A549 (cell line): ENCODE results near the gene MERTK. TPM values are rescaled to one million over a fixed set of nuclear protein-coding genes. Genes with fewer than 3 reads are reported as not detected.
A peak's percentile ranks its signal among the peaks of the same experiment; 100 is the strongest.

ENCODE experiments used
- ATAC-seq, 2 experiments: fragments of 200-7000 bp in 1 of 2; fragments of >200 bp in 1 of 2; cut with Nextera tagmentation in 1 of 2; cut with Tn5 transposase in 1 of 2; 3 replicates each; pipeline versions ENCODE4 v1.8.0 to v1.9.1; 2018 to 2020; ENCODE audit warnings: mild to moderate bottlenecking in 1 of 2, moderate library complexity in 1 of 2
- CTCF ChIA-PET: fragments of 300-600 bp; sonication (Branson Sonifier 250); formaldehyde crosslinking; extraction: SDS; loops from one replicate; lab custom pipeline; 2021; ENCODE audit warnings: antibody characterized with exemption, inconsistent platforms; lab: Yijun Ruan, JAX
- POLR2A ChIA-PET: fragments of 350-600 bp; formaldehyde crosslinking; extraction: SDS; loops from one replicate; lab custom pipeline; 2021; ENCODE audit warnings: antibody characterized with exemption, inconsistent platforms; lab: Yijun Ruan, JAX
- DNase-seq, 2 experiments: peaks; one replicate each; pipeline versions ENCODE4 v3.0.0 to v3.0.0-alpha.2; 2011 to 2016; ENCODE audit warnings: low read depth in 1 of 2, low spot score in 1 of 2
- FAIRE-seq: peaks from 2 replicates; lab custom pipeline; 2011; peaks lifted over from hg19 to GRCh38; lab: Jason Lieb, UNC
- H3K27ac ChIP-seq, 2 experiments: fragments of >200 bp; sonication (Bioruptor Twin); formaldehyde crosslinking; 3 replicates each; pipeline ENCODE4 v1.5.1; 2016 to 2017
- H3K4me1 ChIP-seq: fragments of >200 bp; sonication (Bioruptor Twin); formaldehyde crosslinking; 3 replicates; pipeline ENCODE4 v1.6.1; 2016
- H3K4me2 ChIP-seq: fragments of >200 bp; sonication (Bioruptor Twin); formaldehyde crosslinking; 3 replicates; pipeline ENCODE4 v1.6.1; 2016
- H3K4me3 ChIP-seq: fragments of >200 bp; sonication (Bioruptor Twin); formaldehyde crosslinking; 3 replicates; pipeline ENCODE4 v1.5.1; 2016
- H3K9me3 ChIP-seq: fragments of >200 bp; sonication (Bioruptor Twin); formaldehyde crosslinking; 3 replicates; pipeline ENCODE4 v1.6.1; 2016
- CBX2 ChIP-seq: fragments of 200-600 bp; sonication (generic); IDR thresholded peaks from 2 replicates; pipeline ENCODE4 v1.6.1; 2016; ENCODE audit warnings: low read depth, mild to moderate bottlenecking, borderline replicate concordance
- CHD2 ChIP-seq: fragments of 150-350 bp; IDR thresholded peaks from 2 replicates; pipeline ENCODE4 v1.6.1; 2014; ENCODE audit warnings: low read length; ENCODE audit not compliant: partially characterized antibody
- EHMT2 ChIP-seq: fragments of 200-600 bp; sonication (generic); IDR thresholded peaks from 2 replicates; pipeline ENCODE4 v1.6.1; 2016; ENCODE audit warnings: antibody characterized with exemption, low read depth, mild to moderate bottlenecking, moderate library complexity
- ESRRA ChIP-seq: fragments of 150-350 bp; IDR thresholded peaks from 2 replicates; pipeline ENCODE4 v1.6.1; 2014; ENCODE audit warnings: mild to moderate bottlenecking, low read length, borderline replicate concordance
- HOXA7 ChIP-seq: fragments of 250-450 bp; sonication (Bioruptor Pico); IDR thresholded peaks from 2 replicates; pipeline ENCODE4 v1.5.0; 2020; ENCODE audit warnings: mild to moderate bottlenecking, moderate library complexity
- JUNB ChIP-seq: fragments of >200 bp; sonication (Bioruptor Twin); formaldehyde crosslinking; IDR thresholded peaks from 2 replicates; pipeline ENCODE4 v1.6.1; 2016
- KDM1A ChIP-seq: fragments of 200-600 bp; sonication (generic); IDR thresholded peaks from 2 replicates; pipeline ENCODE4 v1.6.1; 2016; ENCODE audit warnings: low read depth, mild to moderate bottlenecking
- MAFK ChIP-seq: fragments of 450-650 bp; IDR thresholded peaks from 2 replicates; pipeline ENCODE4 v1.6.1; 2014; ENCODE audit not compliant: partially characterized antibody
- MAZ ChIP-seq: fragments of 150-350 bp; IDR thresholded peaks from 2 replicates; pipeline ENCODE4 v1.6.1; 2014; ENCODE audit warnings: antibody characterized with exemption, low read depth, low read length, borderline replicate concordance
- MYC ChIP-seq: IDR thresholded peaks from 2 replicates; pipeline ENCODE4 v1.6.1; 2012; ENCODE audit warnings: mild to moderate bottlenecking, inconsistent platforms, low read length, improper control_type of control experiment, borderline replicate concordance
- PHF8 ChIP-seq: fragments of 200-600 bp; sonication (generic); IDR thresholded peaks from 2 replicates; pipeline ENCODE4 v1.6.1; 2016; ENCODE audit warnings: low read depth, mild to moderate bottlenecking, antibody characterized with exemption, moderate library complexity, borderline replicate concordance
- RFX5 ChIP-seq: fragments of 450-650 bp; IDR thresholded peaks from 2 replicates; pipeline ENCODE4 v1.7.1; 2014; ENCODE audit warnings: antibody characterized with exemption, mild to moderate bottlenecking, moderate library complexity
- SREBF2 ChIP-seq: fragments of 450-650 bp; IDR thresholded peaks from 2 replicates; pipeline ENCODE4 v1.6.1; 2014; ENCODE audit warnings: mild to moderate bottlenecking, moderate library complexity
- TP53 ChIP-seq: fragments of 250-450 bp; sonication (Bioruptor Pico); IDR thresholded peaks from 2 replicates; pipeline ENCODE4 v1.5.0; 2021; ENCODE audit warnings: mild to moderate bottlenecking, moderate library complexity
- ZC3H11A ChIP-seq: fragments of 450-650 bp; IDR thresholded peaks from 2 replicates; pipeline ENCODE4 v1.6.1; 2014; ENCODE audit warnings: antibody characterized with exemption, mild to moderate bottlenecking
- ZNF302 ChIP-seq: fragments of 250-450 bp; sonication (Bioruptor Pico); IDR thresholded peaks from 2 replicates; pipeline ENCODE4 v1.9.0; 2021; ENCODE audit warnings: inconsistent platforms, mild to moderate bottlenecking, moderate library complexity
- ZSCAN20 ChIP-seq: fragments of 250-450 bp; sonication (Bioruptor Pico); IDR thresholded peaks from 2 replicates; pipeline ENCODE4 v1.8.0; 2022; ENCODE audit warnings: mild to moderate bottlenecking, moderate library complexity
- WGBS: methylation state at CpG from one replicate; pipeline ENCODE4 v1.1.6; 2017; ENCODE audit errors: missing lambda C conversion rate; 5-methylcytosine and 5-hydroxymethylcytosine counted together
- polyA plus RNA-seq, 4 experiments: library from polyadenylated mRNA; depleted of rRNA in 3 of 4; stranded (reverse); fragments of >200 nt; fragmentation: RNase III in 1 of 4; extraction: RNeasy Plus Mini Kit Qiagen cat#74134 plus additional on column Dnase treatment in 1 of 4; gene quantifications; 2 replicates in 3 of 4; 3 replicates in 1 of 4; pipeline ENCODE4 v1.2.3, GENCODE V29; 2011 to 2017

MERTK gene
- polyA plus RNA-seq, 2 of the 4 experiments (the other 2 are of a cell fraction): 1.4 to 4.0 TPM

GRCh38 chr2:111994042-111994441 is 95.6 kb downstream of the MERTK start:
- ChIA-PET CTCF (interaction anchor here (0.7 to 1.2 kb wide), 2 partner anchors 8 to 96 kb away, joined by 3 read pairs; no protein-coding TSS in a partner anchor), POLR2A (no interaction called here)
- no peaks in the 10 kb centered on the region for H3K9me3 ChIP-seq
- ATAC-seq (no peak), FAIRE-seq (no peak), DNase-seq (no peak)
- H3K4me1 ChIP-seq: no peaks in the 10 kb centered on the region
- no peak overlapping the region for H3K4me3 ChIP-seq
- WGBS: 90% methylated on average over 8 of the region's 8 CpGs
- H3K4me2 ChIP-seq: no peak overlapping the region
- H3K27ac ChIP-seq: no peak overlapping the region
- no peak for TF ChIP-seq PHF8
- TF ChIP-seq CBX2: no peak
- no peak for TF ChIP-seq TP53 (CRISPR knock-in tag)
- no peak for TF ChIP-seq EHMT2
- no peak for TF ChIP-seq HOXA7 (CRISPR knock-in tag)
- no peak for TF ChIP-seq JUNB
- no peak for TF ChIP-seq RFX5
- TF ChIP-seq ZC3H11A: no peak

DNA sequence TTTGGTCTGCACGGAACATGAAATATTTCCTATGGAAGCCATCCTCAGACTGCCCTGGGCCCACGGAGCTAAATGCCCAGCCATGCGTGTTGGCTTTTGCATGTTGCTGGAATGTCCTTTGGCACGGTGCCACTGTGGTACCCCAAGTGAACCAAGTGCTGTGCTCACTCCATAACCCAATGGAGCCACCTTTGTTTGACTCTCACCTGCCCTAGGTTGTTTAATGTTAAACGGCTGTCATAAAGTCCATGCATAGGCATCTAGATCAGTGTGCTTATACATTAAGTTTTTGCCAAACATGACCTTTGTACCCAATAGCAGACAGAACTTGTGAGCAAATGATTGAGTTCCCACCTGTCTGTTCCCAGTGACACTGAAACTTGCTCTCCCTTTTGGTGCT is 96.7 kb downstream of the MERTK start:
- FAIRE-seq (no peak), ATAC-seq (no peak), DNase-seq (no peak)
- no peak overlapping the region for H3K4me2 ChIP-seq
- H3K4me1 ChIP-seq: no peaks in the 10 kb centered on the region
- no peaks in the 10 kb centered on the region for H3K9me3 ChIP-seq
- WGBS: 71% methylated on average over 5 of the region's 5 CpGs
- ChIA-PET CTCF (no interaction called here), POLR2A (no interaction called here)
- H3K27ac ChIP-seq: no peak overlapping the region
- TF ChIP-seq MAFK (no peak), TP53 (CRISPR knock-in tag) (no peak), JUNB (no peak), EHMT2 (no peak)
- TF ChIP-seq, all 56 proteins: peak for 0
- no peak overlapping the region for H3K4me3 ChIP-seq

- POLR2A ChIA-PET: no interaction called here
- CTCF ChIA-PET: no interaction called here
- Histone ChIP-seq H3K4me1 (no peaks in the 10 kb centered on the region), H3K9me3 (no peaks in the 10 kb centered on the region), H3K27ac (no peak overlapping the region), H3K4me2 (no peak overlapping the region)
- whole genome bisulfite sequencing: 80% methylated on average over 4 of the region's 4 CpGs
- ATAC-seq: no peak
- TF ChIP-seq ZC3H11A: no peak
- no peak for TF ChIP-seq KDM1A
- TF ChIP-seq, all 56 proteins: peak for 0
- DNase-seq (no peak), FAIRE-seq (no peak)
- no peak overlapping the region for H3K4me3 ChIP-seq
Observed at GRCh38 chr2:111999809-112000208, 101.4 kb downstream of the MERTK start.

DNA sequence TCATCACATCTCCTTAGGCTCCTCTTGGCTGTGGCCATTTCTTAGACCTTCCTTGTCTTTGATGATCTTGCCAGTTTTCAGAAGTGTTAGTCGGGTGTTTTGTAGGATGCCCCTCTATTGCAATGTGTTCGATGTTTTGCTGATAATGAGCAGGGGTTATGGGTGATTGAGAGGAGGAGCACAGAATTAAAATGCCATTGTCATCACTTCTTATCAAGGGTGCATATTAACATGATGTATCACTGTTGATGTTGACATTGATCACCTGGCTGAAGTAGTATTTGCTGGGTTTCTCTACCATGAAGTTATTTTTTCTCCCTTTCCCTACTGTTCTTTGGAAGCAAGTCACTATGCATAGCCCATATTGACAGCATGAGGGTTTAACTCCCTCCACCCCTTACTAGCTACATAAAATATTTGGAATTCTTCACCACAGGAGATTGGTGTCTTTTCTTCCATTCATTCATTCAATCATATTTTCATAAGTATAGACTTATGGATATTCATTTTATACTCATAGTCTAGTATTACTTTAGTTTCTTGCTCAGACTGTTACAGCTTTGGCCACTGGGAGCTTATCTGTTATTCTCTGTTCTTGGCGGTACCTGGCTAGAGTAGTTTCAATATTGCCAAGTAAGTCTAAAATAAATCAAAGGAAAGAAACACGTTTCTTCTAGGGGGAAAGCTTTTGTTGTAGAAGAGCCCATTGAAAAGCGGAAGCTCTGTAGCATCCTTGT is 102.2 kb downstream of the MERTK start:
- FAIRE-seq: no peak

DNA sequence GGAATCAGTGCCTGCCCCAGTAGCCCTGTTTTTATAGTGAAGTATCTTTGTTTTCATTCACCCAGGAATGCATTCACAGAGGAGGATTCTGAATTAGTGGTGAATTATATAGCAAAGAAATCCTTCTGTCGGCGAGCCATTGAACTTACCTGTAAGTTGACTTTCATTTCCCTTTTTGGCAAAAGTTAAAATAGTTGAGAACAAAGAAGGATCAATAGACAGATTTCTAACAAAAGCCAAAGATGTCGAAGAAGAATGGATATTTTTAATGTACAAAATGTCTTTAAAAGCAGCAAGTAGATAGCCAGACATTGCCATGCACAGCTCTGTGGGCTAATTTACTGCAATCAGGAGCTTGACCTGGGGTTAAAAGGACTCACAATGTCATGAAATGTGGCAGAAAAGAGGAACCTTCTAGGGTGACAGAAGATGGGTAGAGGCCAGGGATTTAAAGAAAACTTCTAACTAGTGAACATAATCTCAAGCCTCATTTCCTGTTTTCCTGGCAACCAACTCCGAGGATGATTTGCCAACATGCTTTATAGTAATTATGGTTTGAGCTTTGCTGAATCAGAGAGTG is 102.8 kb downstream of the MERTK start:
- ATAC-seq (no peak), FAIRE-seq (no peak), DNase-seq (no peak)
- no peak for TF ChIP-seq CHD2
- TF ChIP-seq MAZ: no peak
- no peak for TF ChIP-seq CBX2
- TF ChIP-seq ZSCAN20 (CRISPR knock-in tag): no peak
- TF ChIP-seq ESRRA: no peak
- no peak for TF ChIP-seq EHMT2
- no peak for TF ChIP-seq MYC
- no peak for TF ChIP-seq ZNF302 (CRISPR knock-in tag)
- CTCF ChIA-PET: interaction anchor here (1.5 kb wide), 1 partner anchor 101 kb away, joined by 3 read pairs; no protein-coding TSS in a partner anchor
- no peak overlapping the region for H3K27ac ChIP-seq
- WGBS: 78% methylated on average over 4 of the region's 4 CpGs
- no peaks in the 10 kb centered on the region for H3K4me1 ChIP-seq
- H3K4me3 ChIP-seq: no peak overlapping the region
- H3K4me2 ChIP-seq: no peak overlapping the region
- POLR2A ChIA-PET: no interaction called here
- H3K9me3 ChIP-seq: no peaks in the 10 kb centered on the region

More for the DNA sequence above, 102.2 kb downstream of the MERTK start:
- DNase-seq: no peak
- no peak overlapping the region for H3K4me3 ChIP-seq
- no peaks in the 10 kb centered on the region for H3K9me3 ChIP-seq
- ChIA-PET POLR2A (no interaction called here), CTCF (interaction anchor here (1.5 kb wide), 1 partner anchor 101 kb away, joined by 3 read pairs; no protein-coding TSS in a partner anchor)
- no peak for ATAC-seq
- no peak overlapping the region for H3K4me2 ChIP-seq
- TF ChIP-seq SREBF2 (no peak), MAFK (peak; percentile 63)
- no peak overlapping the region for H3K27ac ChIP-seq
- 71% methylated on average over 5 of the region's 5 CpGs for WGBS
- no peaks in the 10 kb centered on the region for H3K4me1 ChIP-seq
